Spleen (tissue), 11 donors: ENCODE measurements around the gene NOTCH2. TPM values are rescaled to one million over a fixed set of nuclear protein-coding genes. Genes with fewer than 3 reads are reported as not detected.

Experiments used
- DNase-seq: peaks from one replicate; pipeline ENCODE4 v3.0.0-alpha.2; 2020
- H3K27ac ChIP-seq, 8 donors: fragments of 200-600 bp; sonication (generic) in 7 of 8; 1 replicate in 4 of 8; 2 replicates in 4 of 8; pipeline versions ENCODE4 v1.5.0 to v1.8.0; 2016 to 2021; ENCODE audit warnings: inconsistent platforms in 4 of 8, mild to moderate bottlenecking in 4 of 8, moderate library complexity in 1 of 8
- H3K27me3 ChIP-seq, 7 donors: fragments of 200-600 bp; sonication (generic) in 6 of 7; replicated peaks in 1 of 7; 1 replicate in 4 of 7; 2 replicates in 3 of 7; pipeline versions ENCODE4 v1.5.0 to v1.8.0; 2016 to 2021; ENCODE audit warnings: inconsistent platforms in 3 of 7, mild to moderate bottlenecking in 1 of 7
- H3K36me3 ChIP-seq, 6 donors: fragments of 200-600 bp; sonication (generic) in 5 of 6; 1 replicate in 4 of 6; 2 replicates in 2 of 6; pipeline versions ENCODE4 v1.5.0 to v1.8.0; 2016 to 2021; ENCODE audit warnings: inconsistent platforms in 2 of 6
- H3K4me1 ChIP-seq, 6 donors: fragments of 200-600 bp; sonication (generic) in 5 of 6; 1 replicate in 3 of 6; 2 replicates in 3 of 6; pipeline versions ENCODE4 v1.5.0 to v1.8.0; 2016 to 2021; ENCODE audit warnings: inconsistent platforms in 3 of 6
- H3K4me3 ChIP-seq, 8 donors: fragments of 200-600 bp; sonication (generic) in 7 of 8; 1 replicate in 4 of 8; 2 replicates in 4 of 8; pipeline versions ENCODE4 v1.5.0 to v1.8.0; 2016 to 2021; ENCODE audit warnings: inconsistent platforms in 4 of 8, mild to moderate bottlenecking in 4 of 8, moderate library complexity in 2 of 8
- H3K9me3 ChIP-seq, 8 donors: fragments of 200-600 bp; sonication (generic) in 7 of 8; 1 replicate in 4 of 8; 2 replicates in 4 of 8; pipeline versions ENCODE4 v1.5.0 to v1.8.0; 2016 to 2021; ENCODE audit warnings: inconsistent platforms in 4 of 8
- POLR2A ChIP-seq, 3 donors: fragments of 450-650 bp; IDR thresholded peaks; one replicate each; pipeline ENCODE4 v1.5.1; 2017; ENCODE audit warnings: antibody characterized with exemption in 3 of 3, mild to moderate bottlenecking in 1 of 3
- POLR2AphosphoS5 ChIP-seq, 3 donors: sonication (generic); formaldehyde crosslinking; IDR thresholded peaks; one replicate each; pipeline ENCODE4 v1.5.1; 2017; ENCODE audit warnings: antibody characterized with exemption in 3 of 3
- WGBS, 5 donors: extraction: QIAGEN DNeasy Blood & Tissue Kit in 3 of 5; methylation state at CpG; one replicate each; pipeline versions ENCODE4 v1.1.5 to v1.1.7; 2013 to 2018; 5-methylcytosine and 5-hydroxymethylcytosine counted together
- intact Hi-C: fragments of 100-400 bp; cut with DNase I; formaldehyde crosslinking; loops from one replicate; pipeline ENCODE4 v1.15.0; 2023; ENCODE audit warnings: low total_unique reads
- polyA plus RNA-seq, 3 donors: library from polyadenylated mRNA; stranded (reverse); fragments of 200-250 nt; gene quantifications; one replicate each; pipeline ENCODE4 v1.2.1, GENCODE V29; 2013
- total RNA-seq, 7 donors: library from RNA; depleted of rRNA in 3 of 7; stranded (reverse); fragments of >200 nt in 3 of 7; fragmentation: NEBNext Ultra II Directional in 4 of 7; extraction: Animal tissue kit (Norgen Biotek cat#: 25700) in 4 of 7; gene quantifications; one replicate each; pipeline versions ENCODE4 v1.1.0 to v1.2.1, GENCODE V29; 2016 to 2021
- TF ChIP-seq, protein P1 (sequence below), 11 experiments: fragments of 200-600 bp in 7 of 11; fragments of 450-650 bp in 4 of 11; sonication (generic) in 4 of 11; IDR thresholded peaks in 8 of 11; conservative IDR thresholded peaks in 3 of 11; 1 replicate in 7 of 11; 2 replicates in 4 of 11; pipeline versions ENCODE4 v1.4.0 to v1.8.0; 2016 to 2021; ENCODE audit warnings: antibody characterized with exemption in 11 of 11, inconsistent platforms in 4 of 11, mild to moderate bottlenecking in 1 of 11
- donor health status: healthy with polysubstance abuse.
- donor health status: DM: no; HTN: no; CAD: no; lungs with moderate emphysema.
- donor health status: DM: no; HTN: no; CAD: no.
- donor health status: Bipolar disorder and iron deficiency.
- donor health status: healthy.
- donor health status: DM: no; HTN: no; CAD: no.
- donor health status: DM: yes; HTN: yes; CAD: no.

Gene NOTCH2
- total and polyA plus RNA-seq, 10 donors, result 11.3 to 230 (median 138) TPM

DNA sequence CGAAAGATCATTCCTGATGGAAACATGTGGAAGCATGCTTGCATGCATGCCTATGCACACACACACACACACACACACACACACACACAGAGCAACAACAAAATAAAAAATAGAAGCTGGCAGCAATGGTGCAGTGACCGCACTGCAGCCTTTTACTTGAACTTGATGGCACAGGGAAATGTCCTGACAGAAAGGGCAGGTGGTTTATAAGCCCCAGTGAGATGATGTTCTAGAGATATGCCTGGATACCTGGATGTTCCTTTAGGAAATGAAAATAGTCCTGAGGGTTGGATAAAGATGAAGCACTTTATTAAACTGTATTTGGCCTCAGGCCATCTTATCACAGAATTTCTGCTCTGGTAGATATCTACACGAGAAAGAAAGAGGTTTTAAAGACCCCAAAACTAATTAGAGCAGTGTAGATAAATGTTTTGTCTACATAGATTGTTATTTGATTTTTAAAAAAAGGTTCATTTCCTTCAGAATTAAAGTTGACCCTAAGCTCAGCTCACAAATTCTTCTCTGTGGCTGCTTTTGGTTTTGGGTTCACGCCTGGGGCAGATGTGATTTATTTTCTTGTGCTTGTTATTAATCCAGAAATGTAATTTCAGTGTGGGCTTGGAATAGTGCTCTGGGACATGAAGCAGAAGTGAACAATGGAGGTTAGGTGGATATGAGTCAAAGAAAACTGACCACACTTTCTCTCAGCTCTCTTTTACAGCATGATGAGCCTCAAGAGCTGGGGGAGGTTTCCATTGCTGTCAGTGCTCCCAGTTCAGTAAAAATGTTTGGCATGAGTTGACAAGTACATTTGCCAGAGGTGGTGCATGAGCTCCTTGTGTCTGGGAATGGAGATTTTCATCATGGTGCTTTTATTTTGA, 196.1 kb downstream of the NOTCH2 start:
- intact Hi-C loops, result no loop called here

GRCh38 chr1:119871881-119872280, 197.6 kb downstream of the NOTCH2 start:
- no peak overlapping the region for H3K4me3 ChIP-seq
- no peak for DNase-seq
- no peak overlapping the region for H3K27ac ChIP-seq
- intact Hi-C loops, result no loop called here
- no peaks in the 10 kb centered on the region for H3K36me3 ChIP-seq
- peaks cover 0 to 21% (median 0%) of the 10 kb centered on the region in 7 donors for H3K27me3 ChIP-seq
- H3K9me3 ChIP-seq, result peaks cover 0 to 3% (median 0%) of the 10 kb centered on the region in 8 donors
- TF ChIP-seq, protein P1, sequence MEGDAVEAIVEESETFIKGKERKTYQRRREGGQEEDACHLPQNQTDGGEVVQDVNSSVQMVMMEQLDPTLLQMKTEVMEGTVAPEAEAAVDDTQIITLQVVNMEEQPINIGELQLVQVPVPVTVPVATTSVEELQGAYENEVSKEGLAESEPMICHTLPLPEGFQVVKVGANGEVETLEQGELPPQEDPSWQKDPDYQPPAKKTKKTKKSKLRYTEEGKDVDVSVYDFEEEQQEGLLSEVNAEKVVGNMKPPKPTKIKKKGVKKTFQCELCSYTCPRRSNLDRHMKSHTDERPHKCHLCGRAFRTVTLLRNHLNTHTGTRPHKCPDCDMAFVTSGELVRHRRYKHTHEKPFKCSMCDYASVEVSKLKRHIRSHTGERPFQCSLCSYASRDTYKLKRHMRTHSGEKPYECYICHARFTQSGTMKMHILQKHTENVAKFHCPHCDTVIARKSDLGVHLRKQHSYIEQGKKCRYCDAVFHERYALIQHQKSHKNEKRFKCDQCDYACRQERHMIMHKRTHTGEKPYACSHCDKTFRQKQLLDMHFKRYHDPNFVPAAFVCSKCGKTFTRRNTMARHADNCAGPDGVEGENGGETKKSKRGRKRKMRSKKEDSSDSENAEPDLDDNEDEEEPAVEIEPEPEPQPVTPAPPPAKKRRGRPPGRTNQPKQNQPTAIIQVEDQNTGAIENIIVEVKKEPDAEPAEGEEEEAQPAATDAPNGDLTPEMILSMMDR (IDR thresholded peaks at IDR 0.05 in 8 of 11, conservative IDR thresholded peaks at IDR 0.05 in 3 of 11), result no peak
- TF ChIP-seq POLR2AphosphoS5 (IDR thresholded peaks at IDR 0.05), result no peak
- TF ChIP-seq POLR2A (IDR thresholded peaks at IDR 0.05), result no peak
- 80 to 91% (median 84%) methylated on average over 4 of the region's 4 CpGs for WGBS, 5 donors
- peaks cover 0 to 5% (median 2%) of the 10 kb centered on the region in 6 donors for H3K4me1 ChIP-seq

More for the DNA sequence above, 196.1 kb downstream of the NOTCH2 start:
- TF ChIP-seq POLR2A (IDR thresholded peaks at IDR 0.05) (no peak), POLR2AphosphoS5 (IDR thresholded peaks at IDR 0.05) (no peak)
- TF ChIP-seq, protein P1 (IDR thresholded peaks at IDR 0.05 in 8 of 11, conservative IDR thresholded peaks at IDR 0.05 in 3 of 11), result no peak
- no peak overlapping the region for H3K4me3 ChIP-seq
- H3K9me3 ChIP-seq, result peaks cover 0 to 3% (median 0%) of the 10 kb centered on the region in 8 donors
- no peaks in the 10 kb centered on the region for H3K36me3 ChIP-seq
- 64 to 81% (median 75%) methylated on average over 4 of the region's 4 CpGs for WGBS, 5 donors
- peaks cover 0 to 27% (median 0%) of the 10 kb centered on the region in 7 donors for H3K27me3 ChIP-seq
- H3K27ac ChIP-seq, result no peak overlapping the region
- peaks cover 0 to 5% (median 2%) of the 10 kb centered on the region in 6 donors for H3K4me1 ChIP-seq
- no peak for DNase-seq

DNA sequence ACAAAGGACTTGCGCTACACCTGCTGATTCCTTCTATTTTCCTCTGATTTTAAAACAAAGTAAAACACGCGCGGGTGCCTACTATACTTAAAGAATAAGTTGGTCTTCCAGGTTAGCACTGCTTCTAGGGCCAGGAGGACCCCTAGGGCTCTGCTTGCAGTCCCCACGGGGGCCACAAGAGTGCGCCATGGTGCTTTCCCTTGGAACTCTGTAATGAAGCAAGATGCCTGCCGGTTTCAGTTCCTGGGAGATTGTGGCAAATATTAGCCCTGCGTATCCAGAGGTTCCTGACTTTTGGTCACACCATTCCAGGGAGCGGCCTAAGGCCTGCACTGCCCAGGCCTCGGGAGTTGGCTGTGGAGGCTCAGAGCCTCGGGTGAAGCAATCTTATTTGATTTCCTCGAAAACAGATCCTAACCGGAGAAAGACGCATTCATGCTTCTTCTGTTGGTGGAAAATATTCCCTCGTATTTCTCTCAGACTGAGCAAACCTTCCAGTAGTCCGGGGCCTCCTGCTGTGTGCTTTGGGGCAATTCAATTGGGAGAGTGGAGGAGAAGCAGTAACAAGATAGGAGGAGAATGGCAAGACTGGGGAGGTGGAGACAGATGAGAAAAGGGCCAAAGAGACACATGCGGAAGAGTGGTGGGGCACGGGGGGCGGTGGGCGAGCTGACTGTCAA, 198.4 kb downstream of the NOTCH2 start:
- peaks cover 0 to 21% (median 0%) of the 10 kb centered on the region in 7 donors for H3K27me3 ChIP-seq
- peak; percentile 86 for DNase-seq
- H3K4me1 ChIP-seq, result peaks cover 0 to 5% (median 2%) of the 10 kb centered on the region in 6 donors
- H3K36me3 ChIP-seq, result no peaks in the 10 kb centered on the region
- 44 to 54% (median 47%) methylated on average over 18 to 20 of the region's 20 CpGs for WGBS, 5 donors
- peak overlapping the region in 1 of 8 donors; percentile 19 for H3K4me3 ChIP-seq
- intact Hi-C loops, result no loop called here
- H3K9me3 ChIP-seq, result peaks cover 0 to 3% (median 0%) of the 10 kb centered on the region in 8 donors
- TF ChIP-seq POLR2AphosphoS5 (IDR thresholded peaks at IDR 0.05), result no peak
- TF ChIP-seq, protein P1 (IDR thresholded peaks at IDR 0.05 in 8 of 11, conservative IDR thresholded peaks at IDR 0.05 in 3 of 11), result peak; percentile 52 to 90 (median 84)
- no peak overlapping the region for H3K27ac ChIP-seq

DNA sequence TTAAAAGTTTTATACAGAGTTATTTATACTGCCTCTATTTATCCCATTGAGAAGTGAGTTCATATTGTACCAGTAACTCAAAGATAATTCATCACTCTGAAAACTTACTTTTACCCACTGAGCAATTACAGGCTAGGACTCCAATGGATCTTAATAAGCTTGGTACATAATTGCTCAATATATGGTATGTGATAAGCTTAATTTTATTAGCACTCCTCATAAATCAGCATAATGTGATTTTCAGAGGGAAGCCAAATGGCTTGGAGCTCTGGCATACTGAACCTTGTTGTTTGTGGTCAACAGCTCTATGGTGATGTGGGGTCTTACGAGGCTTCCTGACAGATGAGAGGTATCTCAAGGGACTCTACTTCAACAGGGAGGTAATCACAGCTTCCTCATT, 199.5 kb downstream of the NOTCH2 start:
- WGBS, 5 donors, result 71 to 84% (median 78%) methylated on average over 1 of the region's 1 CpG
- TF ChIP-seq, protein P1 (IDR thresholded peaks at IDR 0.05 in 8 of 11, conservative IDR thresholded peaks at IDR 0.05 in 3 of 11), result no peak
- TF ChIP-seq POLR2AphosphoS5 (IDR thresholded peaks at IDR 0.05) (no peak), POLR2A (IDR thresholded peaks at IDR 0.05) (no peak)
- intact Hi-C loops, result no loop called here
- H3K36me3 ChIP-seq, result no peaks in the 10 kb centered on the region
- H3K4me3 ChIP-seq, result no peak overlapping the region
- peaks cover 0 to 3% (median 0%) of the 10 kb centered on the region in 8 donors for H3K9me3 ChIP-seq
- DNase-seq, result no peak
- peaks cover 0 to 5% (median 2%) of the 10 kb centered on the region in 6 donors for H3K4me1 ChIP-seq
- H3K27me3 ChIP-seq, result peaks cover 0 to 21% (median 0%) of the 10 kb centered on the region in 7 donors
- no peak overlapping the region for H3K27ac ChIP-seq
